Esophagus (tissue), 2 donors: ENCODE results near the gene LARGE1. TPM values are rescaled to one million over a fixed set of nuclear protein-coding genes. Genes with fewer than 3 reads are reported as not detected.

Experiments
- H3K27ac ChIP-seq, 2 donors: one replicate each; pipeline ENCODE4 v1.5.1; 2013; ENCODE audit warnings: low read depth in 2 of 2, mild to moderate bottlenecking in 2 of 2, inconsistent platforms in 1 of 2, low read length in 1 of 2, moderate library complexity in 1 of 2
- H3K27me3 ChIP-seq, 2 donors: one replicate each; pipeline ENCODE4 v1.6.1; 2013; ENCODE audit warnings: low read length in 2 of 2, control low read depth in 1 of 2, mild to moderate bottlenecking in 1 of 2; ENCODE audit not compliant: insufficient read depth in 2 of 2, control insufficient read depth in 1 of 2
- H3K36me3 ChIP-seq, 2 donors: one replicate each; pipeline ENCODE4 v1.6.1; 2013; ENCODE audit warnings: low read length in 1 of 2; ENCODE audit not compliant: control insufficient read depth in 2 of 2, insufficient read depth in 2 of 2
- H3K4me1 ChIP-seq, 2 donors: one replicate each; pipeline ENCODE4 v1.6.1; 2013; ENCODE audit warnings: low read length in 1 of 2; ENCODE audit not compliant: control insufficient read depth in 2 of 2, insufficient read depth in 2 of 2
- H3K4me3 ChIP-seq, 2 donors: one replicate each; pipeline ENCODE4 v1.5.1; 2013; ENCODE audit warnings: low read length in 2 of 2, mild to moderate bottlenecking in 2 of 2, low read depth in 1 of 2, moderate library complexity in 1 of 2
- H3K9me3 ChIP-seq, 2 donors: one replicate each; pipeline ENCODE4 v1.6.1; 2013; ENCODE audit warnings: mild to moderate bottlenecking in 2 of 2, low read depth in 1 of 2, low read length in 1 of 2, moderate library complexity in 1 of 2; ENCODE audit not compliant: control insufficient read depth in 2 of 2, insufficient read depth in 1 of 2
- WGBS, 2 donors: extraction: QIAGEN DNeasy Blood & Tissue Kit; methylation state at CpG; one replicate each; pipeline ENCODE4 v1.1.7; 2013; 5-methylcytosine and 5-hydroxymethylcytosine counted together
- polyA plus RNA-seq, 2 donors: library from polyadenylated mRNA; stranded (reverse); fragments of 200-250 nt; gene quantifications; one replicate each; pipeline ENCODE4 v1.2.3, GENCODE V29; 2013
- donor health status: healthy with polysubstance abuse.
- donor health status: Bipolar disorder and iron deficiency.

Gene LARGE1
- polyA plus RNA-seq, 2 donors, result 2.0 to 2.5 TPM

DNA sequence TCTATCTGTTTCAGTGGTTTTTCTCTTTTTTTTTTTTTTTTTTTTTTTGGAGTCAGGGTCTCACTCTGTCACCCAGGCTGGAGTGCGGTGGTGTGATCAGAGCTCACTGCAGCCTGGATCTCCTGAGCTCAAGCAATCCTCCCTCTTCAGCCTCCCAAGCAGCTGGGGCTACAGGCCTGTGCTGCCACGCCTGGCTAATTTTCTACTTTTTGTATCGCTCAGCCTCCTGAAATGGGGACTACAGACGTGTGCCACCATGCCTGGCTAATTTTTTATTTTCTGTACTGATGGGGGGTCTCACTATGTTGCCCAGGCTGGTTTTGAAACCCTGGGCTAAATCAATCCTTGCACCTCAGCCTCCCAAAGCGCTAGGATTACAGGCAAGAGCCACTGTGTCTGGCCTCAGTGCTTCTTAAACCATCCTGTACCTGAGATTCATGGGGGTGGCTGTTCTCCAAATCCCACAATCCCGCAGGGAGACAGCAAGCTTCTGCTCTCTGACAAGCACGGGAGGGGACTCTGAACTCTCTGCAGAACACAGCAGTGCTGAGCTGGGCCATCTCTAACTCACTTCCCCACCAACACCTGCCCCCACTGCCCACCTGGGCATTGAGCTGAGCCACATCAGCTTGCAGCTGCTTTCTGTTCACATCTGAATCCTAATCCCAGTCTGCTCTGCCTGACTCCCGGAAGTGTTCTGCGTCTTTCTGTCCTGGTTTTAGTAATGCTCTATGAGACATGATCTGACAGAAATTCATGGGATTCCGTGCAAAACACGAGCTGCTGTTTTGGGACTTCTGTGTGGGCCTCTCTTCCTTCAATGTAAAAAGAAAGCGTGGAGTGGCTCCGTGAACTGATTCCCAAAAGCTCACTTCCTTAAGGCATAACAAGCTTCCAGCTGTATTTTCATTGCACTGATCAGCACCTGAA, 400.0 kb downstream of the LARGE1 start:
- 89 to 90% methylated on average over 13 of the region's 13 CpGs for WGBS, 2 donors
- H3K4me1 ChIP-seq, result peaks cover 0 to 1% of the 10 kb centered on the region in 2 donors
- no peak overlapping the region for H3K27ac ChIP-seq
- H3K4me3 ChIP-seq, result no peak overlapping the region
- no peaks in the 10 kb centered on the region for H3K27me3 ChIP-seq
- peaks cover 3 to 5% of the 10 kb centered on the region in 2 donors for H3K9me3 ChIP-seq
- H3K36me3 ChIP-seq, result no peaks in the 10 kb centered on the region

DNA sequence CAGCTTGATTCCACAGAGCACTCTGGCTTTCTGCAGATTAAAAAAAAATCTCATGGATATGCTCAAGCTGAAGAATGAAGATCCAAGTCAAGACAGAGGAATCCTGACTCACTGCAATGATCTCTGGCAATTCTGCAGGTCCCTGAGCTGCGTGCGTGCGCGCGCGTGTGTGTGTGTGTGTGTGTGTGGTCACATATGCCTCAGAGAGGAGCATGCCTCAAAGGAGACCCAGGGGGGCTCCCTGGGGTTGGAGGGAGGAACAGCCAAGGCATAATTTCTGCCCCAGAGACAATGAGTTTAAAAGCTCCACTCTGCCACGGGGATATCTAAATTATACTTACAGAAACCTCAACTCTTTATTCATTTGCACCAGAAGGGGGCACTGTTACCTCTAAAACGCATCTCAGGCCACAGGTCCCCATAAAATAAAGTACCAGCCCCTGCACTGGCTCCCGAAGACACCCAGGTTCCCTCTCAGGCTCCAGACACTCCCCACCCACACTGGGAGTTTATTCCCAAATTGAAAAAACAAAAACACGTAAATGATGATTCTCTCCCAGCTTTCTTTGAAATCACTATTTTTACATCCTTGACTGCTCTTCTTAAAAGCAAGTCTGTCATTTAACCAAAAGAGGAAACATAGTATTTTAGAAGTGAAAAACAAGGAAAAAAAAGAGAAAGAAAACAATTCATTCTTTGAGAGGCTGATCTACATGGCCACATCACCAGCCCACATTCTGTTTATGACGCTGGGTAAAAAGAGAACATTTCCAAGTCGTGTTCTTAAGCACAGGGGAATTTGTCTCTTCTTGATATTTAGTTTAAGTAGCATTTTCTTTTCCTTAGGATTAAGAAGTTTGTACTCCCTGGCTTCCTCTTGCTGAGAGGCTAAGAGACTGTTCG, 401.0 kb downstream of the LARGE1 start:
- H3K4me1 ChIP-seq, result peaks cover 0 to 1% of the 10 kb centered on the region in 2 donors
- no peaks in the 10 kb centered on the region for H3K27me3 ChIP-seq
- H3K36me3 ChIP-seq, result no peaks in the 10 kb centered on the region
- WGBS, 2 donors, result 41 to 50% methylated on average over 13 of the region's 13 CpGs
- H3K9me3 ChIP-seq, result peaks cover 3 to 5% of the 10 kb centered on the region in 2 donors
- no peak overlapping the region for H3K4me3 ChIP-seq
- no peak overlapping the region for H3K27ac ChIP-seq

DNA sequence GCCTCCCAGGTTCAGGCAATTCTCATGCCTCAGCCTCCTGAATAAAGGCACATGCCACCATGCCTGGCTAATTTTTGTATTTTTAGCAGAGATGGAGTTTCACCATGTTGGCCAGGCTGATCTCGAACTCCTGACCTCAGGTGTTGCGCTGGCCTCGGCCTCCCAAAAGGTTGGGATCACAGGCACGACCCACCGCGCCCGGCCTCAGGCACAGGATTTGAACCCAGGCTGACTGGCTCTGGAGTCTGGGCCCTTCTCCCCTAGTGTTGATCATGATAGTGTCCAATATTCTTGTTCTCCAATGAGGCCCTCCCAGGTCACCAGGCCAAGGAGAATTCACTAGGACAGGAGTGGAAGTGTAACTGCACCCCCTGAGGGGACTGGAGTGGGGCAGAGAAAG, 401.9 kb downstream of the LARGE1 start:
- Histone ChIP-seq H3K27me3 (no peaks in the 10 kb centered on the region), H3K9me3 (peaks cover 3 to 5% of the 10 kb centered on the region in 2 donors), H3K36me3 (no peaks in the 10 kb centered on the region), H3K4me1 (peaks cover 0 to 1% of the 10 kb centered on the region in 2 donors), H3K27ac (no peak overlapping the region), H3K4me3 (no peak overlapping the region)
- 93 to 97% methylated on average over 7 of the region's 7 CpGs for WGBS, 2 donors

DNA sequence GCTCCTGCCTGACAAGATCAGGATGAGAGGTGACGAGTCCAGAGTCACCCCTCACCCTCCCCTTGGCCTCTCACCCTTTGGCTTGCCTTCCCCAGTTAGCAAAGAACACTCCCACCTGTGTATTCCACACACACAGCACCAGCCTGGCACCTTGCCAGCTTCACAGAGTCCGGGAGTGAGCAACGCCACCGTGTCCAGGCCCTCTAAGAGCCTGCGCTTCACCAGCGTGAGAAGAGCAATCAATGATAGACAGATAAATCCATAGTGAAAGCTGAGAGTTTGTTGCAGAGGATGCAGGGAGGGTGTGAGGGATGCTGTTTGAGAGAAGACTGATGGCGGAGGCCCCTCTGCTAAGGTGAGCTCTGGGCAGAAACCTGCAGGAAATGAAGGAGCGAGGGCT, 404.5 kb downstream of the LARGE1 start:
- H3K9me3 ChIP-seq, result no peaks in the 10 kb centered on the region
- H3K27me3 ChIP-seq, result no peaks in the 10 kb centered on the region
- 78 to 82% methylated on average over 8 of the region's 8 CpGs for WGBS, 2 donors
- H3K36me3 ChIP-seq, result no peaks in the 10 kb centered on the region
- no peak overlapping the region for H3K27ac ChIP-seq
- no peak overlapping the region for H3K4me3 ChIP-seq
- peaks cover 0 to 1% of the 10 kb centered on the region in 2 donors for H3K4me1 ChIP-seq

DNA sequence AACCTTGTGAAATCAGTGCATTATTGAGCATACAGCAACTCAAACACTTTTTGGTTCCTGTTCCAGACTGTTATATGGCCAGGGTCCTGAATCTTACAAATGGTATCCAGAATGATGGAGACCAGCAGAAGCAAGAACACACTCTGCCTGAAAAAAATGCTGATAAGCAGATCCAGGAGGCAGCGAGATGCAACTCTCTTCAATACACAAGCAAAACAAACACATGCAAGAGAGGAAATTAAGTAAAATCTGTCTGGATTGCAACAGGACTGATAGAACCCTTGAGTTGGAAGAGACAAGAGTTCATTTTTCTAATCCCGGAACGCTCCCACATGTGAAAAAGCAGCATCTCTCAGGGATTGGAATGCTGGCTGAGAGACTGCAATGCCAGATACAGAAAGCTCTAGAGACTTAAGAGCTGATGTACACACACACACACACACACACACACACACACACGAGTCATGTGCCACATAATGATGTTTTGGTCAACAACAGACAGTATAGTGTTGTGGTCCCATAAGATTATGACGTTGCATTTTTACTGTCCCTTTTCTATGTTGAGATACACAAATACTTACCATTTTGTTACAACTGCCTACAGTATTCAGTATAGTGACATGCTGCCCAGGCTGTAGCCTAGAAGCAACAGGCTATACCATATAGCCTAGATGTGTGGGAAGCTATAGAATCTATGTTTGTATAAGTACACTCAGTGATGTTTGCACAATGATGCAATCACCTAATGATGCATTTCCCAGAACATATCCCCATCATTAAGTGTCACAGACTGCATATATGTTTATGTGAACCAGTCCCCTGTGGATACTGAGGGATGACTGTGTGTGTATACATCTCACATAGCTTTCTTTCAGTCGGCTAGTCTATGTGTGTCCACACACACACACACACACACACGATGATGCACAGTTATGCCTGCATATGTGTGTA, 406.6 kb downstream of the LARGE1 start:
- Histone ChIP-seq H3K36me3 (no peaks in the 10 kb centered on the region), H3K4me3 (no peak overlapping the region), H3K27ac (no peak overlapping the region), H3K9me3 (no peaks in the 10 kb centered on the region), H3K4me1 (peaks cover 0 to 1% of the 10 kb centered on the region in 2 donors), H3K27me3 (no peaks in the 10 kb centered on the region)
- 70 to 72% methylated on average over 7 of the region's 7 CpGs for WGBS, 2 donors

DNA sequence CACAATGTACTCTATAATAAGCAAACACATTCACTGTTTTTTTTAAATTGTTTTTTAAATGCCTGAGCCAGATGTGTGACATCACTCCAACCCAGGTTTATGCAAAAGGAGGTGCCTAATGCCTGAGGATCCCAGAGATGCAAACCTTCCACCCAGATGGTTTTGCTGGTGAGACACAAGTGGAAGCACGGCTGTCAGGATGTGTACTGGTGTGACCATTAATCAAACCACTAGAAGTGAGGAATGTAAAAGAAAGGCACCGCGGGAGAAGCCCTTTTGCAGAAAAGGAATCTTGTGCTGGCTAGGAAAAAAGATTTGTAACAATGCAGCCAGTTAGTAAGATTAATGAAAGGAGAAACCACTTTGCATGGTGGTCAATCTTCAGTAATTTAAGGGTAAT, 407.4 kb downstream of the LARGE1 start:
- peaks cover 0 to 1% of the 10 kb centered on the region in 2 donors for H3K4me1 ChIP-seq
- no peaks in the 10 kb centered on the region for H3K36me3 ChIP-seq
- H3K27ac ChIP-seq, result no peak overlapping the region
- no peak overlapping the region for H3K4me3 ChIP-seq
- 54 to 58% methylated on average over 3 of the region's 3 CpGs for WGBS, 2 donors
- H3K9me3 ChIP-seq, result no peaks in the 10 kb centered on the region
- no peaks in the 10 kb centered on the region for H3K27me3 ChIP-seq

DNA sequence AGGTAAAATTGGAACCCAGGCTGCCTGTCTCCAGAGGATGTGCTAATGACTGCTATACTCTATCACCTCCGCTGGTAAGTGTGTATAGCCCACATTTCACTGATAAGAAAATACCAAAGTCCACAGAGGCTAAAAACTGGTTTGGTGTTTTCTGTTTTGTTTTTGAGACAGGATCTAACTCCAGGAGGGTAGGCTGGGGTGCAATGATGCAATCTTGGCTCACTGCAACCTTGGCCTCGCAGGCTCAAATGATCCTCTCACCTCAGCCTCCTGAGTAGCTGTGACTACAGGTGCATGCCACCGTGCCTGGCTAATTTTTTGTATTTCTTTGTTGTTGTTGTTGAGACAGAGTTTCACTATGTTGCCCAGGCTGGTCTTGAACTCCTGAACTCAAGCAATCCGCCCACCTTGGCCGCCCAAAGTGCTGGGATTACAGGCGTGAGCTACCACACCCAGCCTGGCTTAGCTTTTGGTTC, 409.8 kb downstream of the LARGE1 start:
- 75 to 89% methylated on average over 6 of the region's 6 CpGs for WGBS, 2 donors

DNA sequence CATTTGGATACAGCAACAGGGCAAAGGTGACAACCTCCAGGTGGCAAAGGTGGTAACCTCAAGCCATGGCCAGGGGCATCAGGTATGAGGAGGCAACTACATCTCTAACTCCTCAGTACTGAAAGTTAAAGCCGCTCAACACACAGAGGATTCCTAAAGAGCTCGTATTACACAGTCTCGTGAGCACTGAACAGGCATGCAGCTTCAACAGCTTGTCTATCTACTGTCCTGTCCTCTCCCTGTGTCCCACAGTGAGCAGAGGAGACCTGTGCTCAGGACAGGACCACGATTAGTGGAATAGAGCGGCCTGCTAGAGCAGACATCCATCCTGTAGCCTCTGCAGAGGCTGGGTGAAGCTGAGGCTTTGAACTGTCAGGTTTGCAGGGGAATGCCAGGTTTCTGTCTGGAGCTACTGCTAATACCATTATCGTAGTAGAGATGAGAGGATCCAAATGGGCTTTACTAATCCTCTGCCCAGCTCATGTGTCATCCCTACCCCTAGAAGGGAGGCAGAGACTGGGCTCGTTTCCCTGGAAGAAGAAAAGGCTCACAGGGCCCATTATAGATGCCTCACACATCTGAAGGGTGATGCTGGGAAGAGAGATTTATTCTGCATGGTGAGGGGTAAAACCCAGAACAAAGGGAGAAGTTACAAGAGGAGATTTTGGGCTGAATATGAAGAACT, 415.2 kb downstream of the LARGE1 start:
- no peaks in the 10 kb centered on the region for H3K36me3 ChIP-seq
- H3K27ac ChIP-seq, result no peak overlapping the region
- no peak overlapping the region for H3K4me3 ChIP-seq
- no peaks in the 10 kb centered on the region for H3K9me3 ChIP-seq
- WGBS, 2 donors, result 74 to 78% methylated on average over 7 of the region's 7 CpGs
- no peaks in the 10 kb centered on the region for H3K27me3 ChIP-seq
- H3K4me1 ChIP-seq, result no peaks in the 10 kb centered on the region

More for the DNA sequence above, 409.8 kb downstream of the LARGE1 start:
- H3K27ac ChIP-seq, result no peak overlapping the region
- no peaks in the 10 kb centered on the region for H3K4me1 ChIP-seq
- no peaks in the 10 kb centered on the region for H3K36me3 ChIP-seq
- no peaks in the 10 kb centered on the region for H3K9me3 ChIP-seq
- no peak overlapping the region for H3K4me3 ChIP-seq
- H3K27me3 ChIP-seq, result no peaks in the 10 kb centered on the region
